CD4-positive, alpha-beta T cell treated with Interleukin-4 for 1 hour (primary cell): ENCODE data around the gene REEP1.
"Not testable (repeated sequence)": the region's sequence is repeated elsewhere in the genome, so short reads cannot be mapped to it uniquely, and the experiment has no call there.

Experiments used
- DNase-seq, 2 donors: peaks; one replicate each; pipeline ENCODE4 v3.0.0-alpha.2; 2020 to 2022

REEP1 gene

DNA sequence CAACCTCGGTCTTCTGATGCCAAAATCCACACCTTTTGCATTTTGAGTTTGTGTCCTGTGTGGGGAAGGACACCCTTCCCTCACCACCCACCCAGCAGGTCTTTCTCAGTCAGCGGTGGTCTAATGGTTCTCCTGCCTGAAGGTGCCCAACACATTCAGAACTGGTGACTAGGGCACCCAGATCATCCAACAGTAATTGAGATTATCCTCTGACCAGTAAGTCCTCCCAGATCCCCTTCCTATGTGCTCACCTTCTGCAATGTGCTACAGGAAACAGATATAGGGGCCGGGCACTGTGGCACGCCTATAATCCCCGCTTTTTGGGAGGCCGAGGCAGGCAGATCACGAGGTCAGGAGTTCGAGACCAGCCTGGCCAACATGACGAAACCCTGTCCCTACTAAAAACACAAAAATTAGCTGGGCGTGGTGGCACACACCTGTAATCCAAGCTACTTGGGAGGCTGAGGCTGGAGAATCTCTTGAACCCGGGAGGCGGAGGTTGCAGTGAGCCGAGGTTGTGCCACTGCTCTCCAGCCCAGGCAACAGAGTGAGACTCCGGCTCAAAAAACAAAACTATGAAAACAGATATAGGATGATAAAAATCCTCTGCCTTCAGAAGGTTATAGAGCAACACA is 56.2 kb downstream of the REEP1 start:
- no peak for DNase-seq

DNA sequence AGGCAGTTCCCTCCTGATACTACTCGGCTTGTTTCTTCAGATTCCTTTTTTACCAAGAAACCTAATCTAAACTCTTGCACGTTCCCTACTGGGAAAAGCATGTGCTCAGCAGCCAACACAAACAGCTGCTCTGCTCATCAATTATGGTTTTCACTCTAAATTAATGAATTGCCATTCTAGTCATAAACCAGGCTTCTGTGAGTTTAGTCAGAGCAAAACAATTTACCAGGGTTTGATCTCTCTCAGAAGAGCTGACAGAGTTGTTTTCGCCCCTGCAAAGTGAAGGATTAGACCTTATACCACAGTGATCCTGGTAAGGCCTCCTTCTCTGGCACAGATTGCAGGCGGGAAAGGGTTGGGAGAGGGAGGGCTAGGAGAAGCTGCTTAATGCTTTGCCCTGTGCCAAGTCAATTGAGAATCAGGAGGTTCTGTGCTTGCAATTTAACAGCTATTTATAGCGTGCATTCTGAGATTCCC is 57.2 kb downstream of the REEP1 start:
- DNase-seq: no peak

GRCh38 chr2:86275962-86276361 is 61.5 kb downstream of the REEP1 start:
- DNase-seq: no peak

GRCh38 chr2:86275384-86275799 is 62.0 kb downstream of the REEP1 start:
- DNase-seq: no peak

DNA sequence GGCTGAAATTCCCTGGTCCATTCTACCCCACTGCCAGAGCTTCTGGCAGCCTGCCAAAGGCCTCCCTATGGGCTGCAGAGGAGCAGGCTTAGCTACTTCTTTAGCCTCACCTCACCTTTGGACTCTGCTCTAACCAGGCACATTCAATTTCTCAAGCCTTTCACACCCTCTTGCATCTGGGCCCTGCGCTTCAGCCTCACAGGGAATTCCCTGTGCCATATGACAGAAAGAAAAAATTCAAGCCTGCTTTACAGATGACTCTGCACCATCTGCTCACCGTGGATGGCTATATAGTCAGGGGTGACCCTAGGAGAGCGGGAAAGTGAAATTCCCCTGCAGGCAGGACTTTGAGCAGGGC is 62.5 kb downstream of the REEP1 start:
- no peak for DNase-seq

DNA sequence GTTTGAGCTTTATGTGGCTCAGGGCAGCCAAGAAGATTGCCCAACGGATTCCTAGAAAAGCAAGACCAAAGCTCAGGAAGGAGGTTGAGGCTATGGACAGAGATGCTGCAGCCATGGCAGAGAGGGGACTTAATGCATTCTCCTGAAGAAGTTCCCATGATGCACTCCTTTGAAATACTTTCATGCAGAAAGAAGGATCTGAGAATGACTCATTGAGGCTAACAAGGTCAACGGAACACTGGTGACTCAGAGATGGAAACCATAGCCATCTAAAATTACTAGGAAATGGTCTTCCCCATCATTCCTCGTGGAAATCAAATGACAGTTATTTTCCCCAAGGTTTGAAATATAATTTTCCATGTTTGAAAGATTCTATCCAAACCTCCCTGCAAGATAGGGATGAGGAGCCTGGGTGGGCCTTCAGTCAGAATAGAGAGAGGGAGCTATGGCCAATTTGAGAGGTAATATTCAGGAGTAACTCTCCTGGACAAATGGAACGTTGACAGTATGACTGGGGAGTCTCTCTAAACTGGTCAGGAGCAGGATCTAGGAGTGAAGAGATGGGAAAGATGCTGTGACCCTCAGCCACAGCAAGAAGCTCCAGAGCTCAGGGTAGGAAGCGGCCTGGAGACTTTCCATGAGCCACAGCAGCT is 63.0 kb downstream of the REEP1 start:
- no peak for DNase-seq

- DNase-seq: no peak
Observed at GRCh38 chr2:86272111-86272510, 65.3 kb downstream of the REEP1 start.

GRCh38 chr2:86271248-86271647 is 66.2 kb downstream of the REEP1 start:
- DNase-seq: no peak

DNA sequence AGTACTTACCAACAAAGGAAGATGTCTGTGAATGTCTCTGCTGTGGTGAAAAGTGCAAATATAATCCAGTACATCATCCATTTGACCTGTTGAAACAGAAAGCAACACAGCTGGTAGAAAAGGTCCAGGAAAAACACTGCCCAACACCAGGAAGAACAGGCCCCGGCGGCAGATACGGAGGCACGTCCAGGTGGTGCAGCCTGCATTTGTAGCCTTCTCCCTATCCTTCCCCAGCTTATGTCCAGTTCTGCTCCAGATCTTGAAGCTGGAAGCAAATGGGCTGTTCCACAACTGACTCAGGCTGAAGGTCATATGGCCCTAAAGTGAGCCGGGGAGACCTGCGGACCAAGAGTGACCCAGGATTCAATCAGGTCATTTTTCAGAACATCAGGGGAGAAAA is 73.5 kb downstream of the REEP1 start:
- no peak for DNase-seq

DNA sequence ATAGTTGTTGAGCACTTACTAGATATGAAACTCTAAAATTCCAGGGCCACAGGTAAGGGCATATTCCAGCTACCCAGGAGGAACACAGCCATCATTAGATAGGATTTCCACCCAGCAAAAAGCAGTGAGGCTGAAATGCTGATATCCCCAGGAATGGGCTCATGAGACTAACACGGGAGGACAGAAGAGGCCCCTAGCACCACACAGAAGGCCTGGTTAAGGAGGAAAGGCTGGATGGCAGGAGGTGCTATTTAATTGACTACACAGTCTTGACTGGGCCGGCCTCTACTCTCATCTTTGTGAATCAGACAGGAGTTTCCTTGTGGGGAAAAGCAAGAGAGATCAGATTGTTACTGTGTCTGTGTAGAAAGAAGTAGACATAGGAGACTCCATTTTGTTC is 76.4 kb downstream of the REEP1 start:
- DNase-seq: no peak

DNA sequence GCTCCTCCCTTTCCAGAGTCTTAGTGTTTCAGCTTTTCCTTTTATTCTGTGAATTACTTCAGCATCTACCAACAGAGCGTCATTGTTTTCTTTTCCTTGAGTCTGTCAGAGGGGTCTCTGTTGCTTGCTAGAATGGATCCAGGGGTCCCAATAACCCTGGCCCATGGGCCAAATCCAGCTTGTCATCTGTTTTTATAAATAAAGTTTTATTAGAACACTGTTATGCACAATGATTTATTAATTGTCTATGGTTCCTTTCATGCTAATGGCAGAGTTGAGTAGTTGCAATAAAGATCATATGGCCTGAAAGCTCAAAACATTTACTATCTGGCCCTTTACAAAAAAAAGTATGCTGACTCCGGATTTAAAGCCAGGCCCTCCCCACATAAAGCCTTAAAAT is 79.3 kb downstream of the REEP1 start:
- DNase-seq: no peak

GRCh38 chr2:86256982-86257381 is 80.4 kb downstream of the REEP1 start:
- DNase-seq: no peak

DNA sequence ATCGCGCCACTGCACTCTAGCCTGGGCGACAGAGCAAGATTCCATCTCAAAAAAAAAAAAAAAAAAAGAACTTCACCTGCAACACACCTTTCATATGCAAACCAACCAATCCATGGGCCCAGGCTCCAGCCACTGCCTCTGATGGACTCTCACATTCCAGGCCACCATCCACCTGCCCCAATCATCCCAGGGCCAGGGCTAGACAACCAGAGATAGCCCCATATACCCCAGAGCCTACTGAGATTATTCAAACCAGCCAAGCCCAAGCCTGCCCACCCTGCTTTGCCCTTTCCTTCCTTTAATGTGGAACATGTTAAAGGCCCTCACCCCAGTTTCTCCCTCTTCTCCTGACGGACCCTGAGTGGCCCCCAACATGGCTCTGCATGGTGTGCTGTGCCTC is 81.1 kb downstream of the REEP1 start:
- no peak for DNase-seq

DNA sequence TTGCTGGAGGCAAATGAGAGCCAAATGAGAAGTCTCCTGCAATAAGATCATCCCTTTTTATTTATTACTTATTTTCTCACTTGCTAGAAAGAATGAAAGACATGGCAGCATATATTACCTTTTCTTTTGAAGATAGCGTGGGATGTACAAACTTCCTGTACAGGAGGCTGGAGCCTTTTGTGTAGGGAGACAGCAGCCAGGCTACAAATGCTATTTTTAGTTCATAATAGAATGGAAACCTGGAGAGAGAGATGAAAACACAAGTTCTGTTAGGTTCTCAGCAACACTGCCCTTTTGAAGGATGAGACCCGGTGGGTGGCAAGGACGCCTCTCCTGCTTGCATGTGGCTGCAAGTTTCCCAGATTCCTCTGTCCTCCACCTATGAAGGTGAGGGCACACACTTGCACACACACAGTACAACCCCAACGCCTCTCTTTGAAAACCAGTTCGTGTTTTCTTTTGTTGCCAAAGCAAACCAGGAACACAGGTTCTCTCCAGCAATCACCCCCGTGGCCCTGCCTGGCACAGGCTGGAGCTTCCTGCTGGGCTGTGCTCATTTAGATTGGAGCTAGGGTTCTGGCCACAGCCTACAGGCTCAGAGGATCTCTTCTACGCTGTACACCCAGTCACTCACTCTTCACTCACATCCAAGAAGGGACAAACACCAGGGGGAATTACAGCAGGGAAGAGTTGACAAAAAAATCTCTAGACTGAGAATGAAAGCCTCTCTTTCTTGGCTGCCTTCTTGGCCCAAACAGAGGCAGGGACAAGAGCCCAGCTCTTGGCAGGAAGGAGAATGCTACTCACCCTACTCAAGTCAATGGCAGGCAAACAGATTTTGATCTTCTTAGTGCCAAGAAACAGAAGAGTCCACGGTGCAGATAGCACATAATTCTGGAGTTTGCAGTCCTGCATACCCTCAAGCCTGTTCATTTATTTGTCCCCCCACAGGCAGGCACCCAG is 82.6 kb downstream of the REEP1 start:
- DNase-seq: no peak

DNA sequence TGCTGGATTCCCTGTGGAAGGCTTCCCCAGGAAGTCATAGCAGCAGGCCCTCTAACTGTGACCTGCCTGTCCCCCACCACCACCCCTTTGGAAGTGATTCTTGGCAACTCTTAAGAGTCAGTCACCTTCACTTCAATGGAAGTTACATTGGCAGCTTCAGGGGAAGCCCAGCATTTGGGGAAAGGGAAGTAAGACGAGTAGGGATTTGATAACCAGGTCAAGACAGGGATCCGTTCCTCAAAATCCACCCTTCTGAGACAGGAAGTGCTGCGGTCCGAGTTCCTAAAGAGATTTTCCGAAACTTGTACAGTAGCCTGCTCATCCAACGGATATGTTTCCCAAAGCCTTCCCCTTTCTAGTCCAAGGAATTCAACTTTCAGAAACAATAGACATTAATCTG is 84.0 kb downstream of the REEP1 start:
- DNase-seq: no peak

GRCh38 chr2:86251840-86252266 is 85.6 kb downstream of the REEP1 start:
- DNase-seq: no peak

- no peak for DNase-seq
Observed at GRCh38 chr2:86249579-86250391, 87.6 kb downstream of the REEP1 start.

- DNase-seq: no peak
Observed at GRCh38 chr2:86249176-86249575, 88.2 kb downstream of the REEP1 start.

GRCh38 chr2:86245222-86245621 is 92.2 kb downstream of the REEP1 start:
- DNase-seq: not testable (repeated sequence)

- DNase-seq: not testable (repeated sequence)
Observed at GRCh38 chr2:86244781-86245180, 92.6 kb downstream of the REEP1 start.

DNA sequence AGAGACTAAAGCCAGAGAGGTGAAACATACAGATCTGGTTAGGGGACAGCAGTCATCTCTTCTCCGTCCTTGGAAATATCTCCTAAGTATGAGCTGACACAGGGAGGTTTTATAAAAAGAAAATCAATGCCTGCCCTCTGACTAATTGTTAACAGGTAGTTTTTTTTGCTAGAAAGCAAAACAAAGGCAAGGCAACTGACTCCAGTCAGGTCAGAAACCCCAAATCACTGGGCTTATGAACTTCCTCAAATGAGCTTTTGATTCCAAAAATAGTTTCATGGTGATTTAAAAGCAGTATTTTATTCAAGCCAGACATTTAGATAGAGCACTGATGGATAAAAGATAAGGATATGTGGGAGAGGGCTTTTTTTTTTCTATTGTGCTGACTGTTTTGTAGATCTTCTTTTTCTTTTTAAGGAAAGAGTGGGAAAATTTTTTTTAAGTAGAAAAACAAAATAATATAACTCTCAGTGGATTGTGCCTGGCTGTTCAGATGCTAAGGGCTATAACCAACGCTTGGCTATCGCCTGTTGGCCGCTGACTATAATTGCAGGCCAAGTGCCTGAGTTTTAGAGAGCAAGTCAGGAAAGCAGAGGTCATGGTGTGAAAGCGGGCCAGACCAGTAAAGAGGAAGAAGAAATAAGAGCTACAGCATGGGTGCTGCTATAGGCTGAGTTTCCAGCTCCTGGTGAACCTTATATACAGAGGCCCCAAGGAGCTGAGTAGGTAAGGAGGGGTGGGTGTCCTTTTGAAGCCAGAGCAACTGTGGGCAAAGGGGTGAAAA is 93.3 kb downstream of the REEP1 start:
- DNase-seq: no peak

DNA sequence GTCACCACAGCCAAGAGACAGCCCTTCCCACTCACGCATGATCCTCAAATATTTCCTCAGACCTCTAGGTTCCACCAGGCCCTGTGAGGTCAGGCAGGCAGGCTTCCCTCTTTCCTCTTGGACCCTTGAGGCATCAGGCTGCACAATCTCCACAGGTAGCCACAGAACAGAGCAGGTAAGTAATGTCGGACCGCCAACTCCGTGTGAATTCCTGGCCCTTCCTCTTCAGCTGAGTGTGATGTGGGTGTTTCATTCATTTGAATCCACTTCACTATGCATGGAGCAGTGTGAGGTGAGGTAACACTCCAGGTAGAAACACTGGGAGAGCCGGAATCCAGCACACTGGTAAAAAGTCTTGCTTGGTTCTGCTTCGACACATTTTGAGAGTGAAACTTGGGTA is 94.2 kb downstream of the REEP1 start:
- no peak for DNase-seq
